GM12878 (cell line): ENCODE measurements around the gene ATP2A2. TPM values are rescaled to one million over a fixed set of nuclear protein-coding genes. Genes with fewer than 3 reads are reported as not detected.

Experiments used
- ATAC-seq: fragments of 200-7000 bp; cut with Tn5 transposase; 3 replicates; pipeline ENCODE4 v1.9.1; 2020; ENCODE audit warnings: mild to moderate bottlenecking, moderate library complexity
- BruUV-seq: library from RNA; stranded (reverse); fragments of 400-500 nt; replicated peaks from 2 replicates; lab custom pipeline; 2021; lab: Mats Ljungman, UMichigan
- CTCF ChIA-PET: fragments of 300-600 bp; sonication (Branson Sonifier 250); formaldehyde crosslinking; extraction: SDS; loops from one replicate; lab custom pipeline; 2021; ENCODE audit warnings: inconsistent platforms; lab: Yijun Ruan, JAX
- POLR2A ChIA-PET: fragments of 350-600 bp; formaldehyde crosslinking; extraction: SDS; loops from one replicate; lab custom pipeline; 2021; ENCODE audit warnings: inconsistent platforms; lab: Charles Lee
- RAD21 ChIA-PET: fragments of 300-600 bp; sonication (Branson Sonifier 250); formaldehyde crosslinking; loops from one replicate; lab custom pipeline; 2023; ENCODE audit warnings: antibody characterized with exemption; ENCODE audit not compliant: unreplicated experiment; lab: Charles Lee
- SMC1A ChIA-PET: fragments of 300-600 bp; sonication (Branson Sonifier 250); formaldehyde crosslinking; loops from one replicate; lab custom pipeline; 2023; ENCODE audit not compliant: unreplicated experiment, uncharacterized antibody; lab: Charles Lee
- DNase-seq: peaks from one replicate; pipeline ENCODE4 v3.0.0-alpha.2; 2011; ENCODE audit warnings: low read depth, low spot score
- FAIRE-seq: peaks from 3 replicates; lab custom pipeline; 2011; peaks lifted over from hg19 to GRCh38; lab: Jason Lieb, UNC
- H2AFZ ChIP-seq: 2 replicates; pipeline ENCODE4 v1.6.0; 2011; ENCODE audit warnings: low read depth, low read length, control low read depth; ENCODE audit not compliant: control insufficient read depth
- H3K27ac ChIP-seq: 2 replicates; pipeline ENCODE4 v1.5.1; 2011; ENCODE audit warnings: control low read depth; ENCODE audit not compliant: control insufficient read depth, insufficient read depth
- H3K27me3 ChIP-seq, 2 experiments: replicated peaks in 1 of 2; 2 replicates each; pipeline versions ENCODE4 v1.6.0 to v1.6.1; 2011; ENCODE audit warnings: low read length in 1 of 2; ENCODE audit not compliant: control insufficient read depth in 2 of 2, insufficient read depth in 2 of 2
- H3K36me3 ChIP-seq, 2 experiments: 2 replicates each; pipeline ENCODE4 v1.5.1; 2011; ENCODE audit warnings: low read length in 1 of 2; ENCODE audit not compliant: control insufficient read depth in 2 of 2, insufficient read depth in 2 of 2
- H3K4me1 ChIP-seq: 2 replicates; pipeline ENCODE4 v1.6.1; 2011; ENCODE audit warnings: mild to moderate bottlenecking, low read length, moderate library complexity, mixed read lengths; ENCODE audit not compliant: control insufficient read depth, insufficient read depth
- H3K4me2 ChIP-seq: 2 replicates; pipeline ENCODE4 v1.6.0; 2011; ENCODE audit warnings: control low read depth; ENCODE audit not compliant: control insufficient read depth, insufficient read depth
- H3K4me3 ChIP-seq: fragments of 200-600 bp; sonication (generic); 2 replicates; pipeline ENCODE4 v1.5.1; 2016
- H3K79me2 ChIP-seq: 2 replicates; pipeline ENCODE4 v1.6.0; 2011; ENCODE audit warnings: low read length; ENCODE audit not compliant: control insufficient read depth, insufficient read depth
- H3K9ac ChIP-seq: 2 replicates; pipeline ENCODE4 v1.8.0; 2011; ENCODE audit warnings: low read length, control low read depth, mixed read lengths; ENCODE audit not compliant: control insufficient read depth, insufficient read depth
- H3K9me3 ChIP-seq: replicated peaks from 3 replicates; pipeline ENCODE4 v1.5.1; 2011; ENCODE audit warnings: mild to moderate bottlenecking, low read length; ENCODE audit not compliant: control insufficient read depth, insufficient read depth
- H4K20me1 ChIP-seq: 2 replicates; pipeline ENCODE4 v1.6.0; 2011; ENCODE audit not compliant: control insufficient read depth, insufficient read depth
- EED ChIP-seq: sonication (generic); IDR thresholded peaks from 2 replicates; pipeline ENCODE4 v1.6.1; 2016; ENCODE audit warnings: antibody characterized with exemption, low read depth
- ELK1 ChIP-seq: IDR thresholded peaks from 2 replicates; pipeline ENCODE4 v1.6.1; 2012; ENCODE audit warnings: low read depth, low read length, improper control_type of control experiment
- IKZF2 ChIP-seq, 2 experiments: fragments of 450-650 bp; IDR thresholded peaks; 2 replicates each; pipeline ENCODE4 v1.6.1; 2017; ENCODE audit warnings: mild to moderate bottlenecking in 2 of 2, moderate library complexity in 2 of 2
- MTA3 ChIP-seq: IDR thresholded peaks from 2 replicates; pipeline ENCODE4 v1.6.1; 2012; ENCODE audit warnings: low read length, inconsistent platforms, borderline replicate concordance
- POLR2AphosphoS2 ChIP-seq: IDR thresholded peaks from 2 replicates; pipeline ENCODE4 v1.6.1; 2011; ENCODE audit warnings: low read depth, mild to moderate bottlenecking, low read length, improper control_type of control experiment, moderate library complexity
- POLR2AphosphoS5 ChIP-seq: IDR thresholded peaks from 2 replicates; pipeline ENCODE4 v1.6.1; 2011; ENCODE audit warnings: mild to moderate bottlenecking, low read length, inconsistent platforms
- TCF7 ChIP-seq: IDR thresholded peaks from 2 replicates; pipeline ENCODE4 v1.6.1; 2014; ENCODE audit warnings: antibody characterized with exemption, borderline replicate concordance
- ZNF384 ChIP-seq: IDR thresholded peaks from 2 replicates; pipeline ENCODE4 v1.6.1; 2012; ENCODE audit warnings: low read depth, mild to moderate bottlenecking, low read length, improper control_type of control experiment, borderline replicate concordance
- WGBS: methylation state at CpG from one replicate; pipeline ENCODE4 v1.1.6; 2016; ENCODE audit warnings: low lambda C conversion rate; ENCODE audit not compliant: insufficient replicate concordance, insufficient coverage; ENCODE audit errors: missing lambda C conversion rate; 5-methylcytosine and 5-hydroxymethylcytosine counted together
- in situ Hi-C: fragments of 300-500 bp; cut with MboI; formaldehyde crosslinking; loops from 9 replicates; pipeline ENCODE4 v1.14.3; 2018; ENCODE audit warnings: mixed read lengths
- intact Hi-C: fragments of 100-400 bp; cut with micrococcal nuclease; formaldehyde crosslinking; loops from one replicate; pipeline ENCODE4 v1.14.2; 2022; ENCODE audit not compliant: unreplicated experiment
- polyA plus RNA-seq, 11 experiments: library from polyadenylated mRNA; depleted of rRNA in 4 of 11; unstranded in 6 of 11; stranded (reverse) in 5 of 11; fragments of >200 nt; fragmentation: Nextera tagmentation in 4 of 11; fragmentation: Illumina TruSeq in 1 of 11; extraction: Ambion mirVana in 4 of 11; extraction: Trizol in 1 of 11; gene quantifications; 1 replicate in 1 of 11; 2 replicates in 10 of 11; pipeline versions ENCODE4 v1.2.1 to v1.2.3, GENCODE V29; 2011 to 2016; ENCODE audit warnings: inconsistent platforms in 2 of 11, missing spikeins in 2 of 11, low read depth in 1 of 11
- total RNA-seq, 4 experiments: library from RNA; depleted of rRNA in 3 of 4; stranded (reverse); fragments of >200 nt in 3 of 4; fragmentation: Illumina TruSeq in 1 of 4; extraction: Trizol in 1 of 4; gene quantifications; 2 replicates each; pipeline versions ENCODE4 v1.2.1 to v1.2.3, GENCODE V29; 2013 to 2021
- TF ChIP-seq, protein P1 (sequence below): IDR thresholded peaks from 2 replicates; pipeline ENCODE4 v1.6.1; 2012; ENCODE audit warnings: low read length, inconsistent platforms
- TF ChIP-seq, protein P2 (sequence below): fragments of 450-650 bp; IDR thresholded peaks from 2 replicates; pipeline ENCODE4 v1.6.1; 2017; ENCODE audit warnings: mild to moderate bottlenecking, moderate library complexity

ATP2A2 gene
- total and polyA plus RNA-seq, 10 of the 15 experiments (the other 5 are each of a cell fraction or from before 2014, with no cell fraction given), result 3.7 to 133 (median 34.4) TPM

DNA sequence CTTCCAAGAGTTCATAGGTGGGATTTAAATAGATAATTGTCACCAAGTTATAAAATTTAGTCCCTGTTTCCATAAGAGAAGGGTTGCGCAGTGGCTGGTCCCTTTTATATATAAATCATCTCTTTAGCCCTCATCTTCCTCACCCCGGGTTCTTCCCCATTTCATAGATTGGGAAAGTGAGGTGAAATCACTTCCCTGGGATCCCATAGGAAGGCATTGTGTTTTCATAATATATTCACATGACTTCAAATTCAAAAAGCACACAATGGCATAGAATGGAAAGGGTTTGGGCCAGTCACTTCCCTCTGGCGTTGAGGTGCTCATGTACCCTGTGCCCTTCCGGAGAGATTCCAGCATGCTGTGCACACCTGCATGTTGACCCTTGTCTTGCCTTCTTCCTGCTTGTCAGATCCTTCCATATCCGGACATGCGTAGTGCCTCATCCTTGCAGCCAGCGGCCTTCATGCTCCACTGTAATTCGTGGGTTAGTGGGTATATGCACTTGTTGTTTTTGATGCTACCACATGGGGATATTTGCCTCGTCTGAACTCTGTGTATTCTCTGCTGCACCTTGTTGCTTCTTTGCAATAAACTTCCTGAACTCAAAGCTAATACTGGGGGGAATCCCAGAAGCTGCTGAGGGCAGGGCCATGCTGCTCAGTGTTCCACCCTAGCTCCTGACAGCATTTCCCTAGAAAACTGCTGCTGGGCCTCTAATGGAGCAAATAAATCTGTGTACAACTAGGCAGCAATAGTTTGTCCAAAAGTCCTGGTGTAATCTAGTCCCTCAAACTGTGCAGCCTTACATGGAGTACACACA, 62.9 kb downstream of the ATP2A2 start:
- FAIRE-seq, result no peak
- CTCF ChIA-PET, result no interaction called here
- Histone ChIP-seq H3K4me1 (no peaks in the 10 kb centered on the region), H2AFZ (no peak overlapping the region), H3K4me2 (no peak overlapping the region), H3K9me3 (no peaks in the 10 kb centered on the region), H4K20me1 (no peaks in the 10 kb centered on the region), H3K27ac (no peak overlapping the region), H3K4me3 (no peak overlapping the region), H3K27me3 (no peaks in the 10 kb centered on the region), H3K36me3 (peaks cover 55 to 58% of the 10 kb centered on the region in 2 experiments), H3K79me2 (no peaks in the 10 kb centered on the region), H3K9ac (no peak overlapping the region)
- TF ChIP-seq, protein P1, sequence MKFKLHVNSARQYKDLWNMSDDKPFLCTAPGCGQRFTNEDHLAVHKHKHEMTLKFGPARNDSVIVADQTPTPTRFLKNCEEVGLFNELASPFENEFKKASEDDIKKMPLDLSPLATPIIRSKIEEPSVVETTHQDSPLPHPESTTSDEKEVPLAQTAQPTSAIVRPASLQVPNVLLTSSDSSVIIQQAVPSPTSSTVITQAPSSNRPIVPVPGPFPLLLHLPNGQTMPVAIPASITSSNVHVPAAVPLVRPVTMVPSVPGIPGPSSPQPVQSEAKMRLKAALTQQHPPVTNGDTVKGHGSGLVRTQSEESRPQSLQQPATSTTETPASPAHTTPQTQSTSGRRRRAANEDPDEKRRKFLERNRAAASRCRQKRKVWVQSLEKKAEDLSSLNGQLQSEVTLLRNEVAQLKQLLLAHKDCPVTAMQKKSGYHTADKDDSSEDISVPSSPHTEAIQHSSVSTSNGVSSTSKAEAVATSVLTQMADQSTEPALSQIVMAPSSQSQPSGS, result no peak
- TF ChIP-seq TCF7, result no peak
- no peak for TF ChIP-seq POLR2AphosphoS2
- intact Hi-C loops (no loop called here), in situ Hi-C loops (no loop called here)
- POLR2A ChIA-PET, result no interaction called here
- BruUV-seq, result no TSS peak
- DNase-seq, result no peak
- no peak for ATAC-seq
- SMC1A ChIA-PET, result no interaction called here
- RAD21 ChIA-PET, result no interaction called here
- 75% methylated on average over 9 of the region's 9 CpGs for WGBS

DNA sequence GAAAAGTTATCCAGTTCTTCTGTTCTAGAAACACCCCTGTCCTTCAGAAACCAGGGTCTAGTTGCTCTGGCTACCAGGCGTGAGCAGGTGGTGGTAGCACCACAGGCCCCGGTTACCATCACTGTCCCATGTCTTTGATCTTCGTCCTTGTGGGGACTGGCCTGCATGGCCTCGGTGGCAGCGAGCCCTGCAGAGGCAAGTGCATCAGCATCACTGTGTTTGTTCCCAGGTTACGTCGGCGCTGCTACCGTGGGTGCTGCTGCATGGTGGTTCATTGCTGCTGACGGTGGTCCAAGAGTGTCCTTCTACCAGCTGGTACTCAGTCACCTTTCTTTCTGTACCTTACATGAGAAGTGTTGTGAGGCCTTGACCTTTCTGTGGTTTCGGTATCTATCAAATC, 63.6 kb downstream of the ATP2A2 start:
- Histone ChIP-seq H4K20me1 (no peaks in the 10 kb centered on the region), H3K36me3 (peaks cover 50 to 60% of the 10 kb centered on the region in 2 experiments), H2AFZ (no peak overlapping the region), H3K4me2 (no peak overlapping the region), H3K9ac (no peak overlapping the region), H3K27ac (no peak overlapping the region), H3K9me3 (no peaks in the 10 kb centered on the region), H3K4me3 (no peak overlapping the region), H3K27me3 (no peaks in the 10 kb centered on the region), H3K4me1 (no peaks in the 10 kb centered on the region), H3K79me2 (no peaks in the 10 kb centered on the region)
- intact Hi-C loops, result no loop called here
- SMC1A ChIA-PET, result no interaction called here
- DNase-seq, result no peak
- RAD21 ChIA-PET, result no interaction called here
- in situ Hi-C loops, result no loop called here
- 98% methylated on average over 11 of the region's 11 CpGs for WGBS
- POLR2A ChIA-PET, result no interaction called here
- no peak for FAIRE-seq
- no TSS peak for BruUV-seq
- ATAC-seq, result no peak
- CTCF ChIA-PET, result no interaction called here
- TF ChIP-seq POLR2AphosphoS5 (no peak), ELK1 (no peak), MTA3 (no peak), IKZF2 (IDR thresholded peaks at IDR 0.05) (no peak), EED (no peak), ZNF384 (no peak)
- TF ChIP-seq, protein P2, sequence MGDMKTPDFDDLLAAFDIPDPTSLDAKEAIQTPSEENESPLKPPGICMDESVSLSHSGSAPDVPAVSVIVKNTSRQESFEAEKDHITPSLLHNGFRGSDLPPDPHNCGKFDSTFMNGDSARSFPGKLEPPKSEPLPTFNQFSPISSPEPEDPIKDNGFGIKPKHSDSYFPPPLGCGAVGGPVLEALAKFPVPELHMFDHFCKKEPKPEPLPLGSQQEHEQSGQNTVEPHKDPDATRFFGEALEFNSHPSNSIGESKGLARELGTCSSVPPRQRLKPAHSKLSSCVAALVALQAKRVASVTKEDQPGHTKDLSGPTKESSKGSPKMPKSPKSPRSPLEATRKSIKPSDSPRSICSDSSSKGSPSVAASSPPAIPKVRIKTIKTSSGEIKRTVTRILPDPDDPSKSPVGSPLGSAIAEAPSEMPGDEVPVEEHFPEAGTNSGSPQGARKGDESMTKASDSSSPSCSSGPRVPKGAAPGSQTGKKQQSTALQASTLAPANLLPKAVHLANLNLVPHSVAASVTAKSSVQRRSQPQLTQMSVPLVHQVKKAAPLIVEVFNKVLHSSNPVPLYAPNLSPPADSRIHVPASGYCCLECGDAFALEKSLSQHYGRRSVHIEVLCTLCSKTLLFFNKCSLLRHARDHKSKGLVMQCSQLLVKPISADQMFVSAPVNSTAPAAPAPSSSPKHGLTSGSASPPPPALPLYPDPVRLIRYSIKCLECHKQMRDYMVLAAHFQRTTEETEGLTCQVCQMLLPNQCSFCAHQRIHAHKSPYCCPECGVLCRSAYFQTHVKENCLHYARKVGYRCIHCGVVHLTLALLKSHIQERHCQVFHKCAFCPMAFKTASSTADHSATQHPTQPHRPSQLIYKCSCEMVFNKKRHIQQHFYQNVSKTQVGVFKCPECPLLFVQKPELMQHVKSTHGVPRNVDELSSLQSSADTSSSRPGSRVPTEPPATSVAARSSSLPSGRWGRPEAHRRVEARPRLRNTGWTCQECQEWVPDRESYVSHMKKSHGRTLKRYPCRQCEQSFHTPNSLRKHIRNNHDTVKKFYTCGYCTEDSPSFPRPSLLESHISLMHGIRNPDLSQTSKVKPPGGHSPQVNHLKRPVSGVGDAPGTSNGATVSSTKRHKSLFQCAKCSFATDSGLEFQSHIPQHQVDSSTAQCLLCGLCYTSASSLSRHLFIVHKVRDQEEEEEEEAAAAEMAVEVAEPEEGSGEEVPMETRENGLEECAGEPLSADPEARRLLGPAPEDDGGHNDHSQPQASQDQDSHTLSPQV, result no peak
